GM18526 (cell line): ENCODE results near the gene CARTPT.

Source experiments
- POLR2A ChIP-seq: IDR thresholded peaks from 3 replicates; pipeline ENCODE4 v1.6.1; 2011; ENCODE audit not compliant: insufficient read length; ENCODE audit errors: extremely low read depth

CARTPT gene

DNA sequence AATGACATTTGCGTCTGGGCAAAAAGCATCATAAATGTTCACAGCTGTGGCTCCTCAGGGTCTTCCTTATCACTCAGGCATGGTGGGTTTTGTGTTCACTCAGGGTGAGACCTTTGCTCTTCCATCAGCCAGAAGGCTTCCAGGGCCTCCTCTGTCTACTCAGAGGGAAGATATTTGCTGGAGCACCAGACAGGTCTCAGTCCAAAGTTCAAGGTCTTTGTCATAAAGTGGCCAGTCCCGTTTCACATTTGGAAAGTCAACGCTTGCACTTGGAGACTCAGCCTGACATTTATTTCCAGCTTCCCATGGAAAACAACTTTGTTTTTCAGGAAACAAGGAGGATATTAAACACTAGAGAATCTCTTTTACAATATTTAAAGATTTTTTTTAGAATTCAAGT is 12.2 kb upstream of the CARTPT start:
- TF ChIP-seq POLR2A = no peak

DNA sequence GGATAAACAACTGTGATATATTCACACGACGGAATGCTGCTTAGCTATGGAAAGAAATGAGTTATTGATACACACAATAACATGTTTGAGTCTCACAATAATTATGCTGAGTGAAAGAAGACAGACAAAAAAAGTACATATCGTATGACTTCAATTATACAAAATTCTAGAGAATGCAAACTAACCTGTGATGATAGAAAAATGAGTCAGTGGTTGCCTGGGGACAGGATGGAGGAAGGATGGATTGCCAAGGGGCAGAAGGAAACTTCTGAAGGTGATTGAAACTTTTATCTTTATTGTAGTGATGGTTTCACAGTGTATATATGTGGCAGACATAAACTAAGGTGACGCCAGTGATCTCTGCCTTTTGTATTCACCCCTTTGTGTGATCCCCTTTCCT is 7.5 kb upstream of the CARTPT start:
- TF ChIP-seq POLR2A = no peak

- no peak for TF ChIP-seq POLR2A
These were observed 4.2 kb upstream of the CARTPT start for GRCh38 chr5:71714911-71715310.

DNA sequence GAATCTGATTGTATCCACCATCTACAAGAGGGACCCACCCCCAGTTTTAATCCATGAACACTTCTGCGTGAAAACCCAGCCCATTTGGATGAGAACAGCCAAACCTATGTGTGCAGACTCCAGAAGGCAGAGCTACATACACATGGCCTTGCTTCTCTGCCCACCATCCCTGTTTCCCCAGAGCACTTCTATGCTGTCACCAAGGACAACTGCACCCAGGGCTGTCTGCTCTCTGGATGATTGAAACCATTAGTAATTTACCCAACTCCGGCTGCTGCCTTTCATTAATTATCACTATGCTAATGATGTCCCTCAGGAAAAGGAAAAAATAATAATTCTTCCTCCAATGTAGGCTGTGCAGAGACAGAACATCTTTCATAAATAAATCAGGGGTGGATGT is 8.9 kb downstream of the CARTPT start:
- TF ChIP-seq POLR2A = no peak

- TF ChIP-seq POLR2A = no peak
These were observed 11.9 kb downstream of the CARTPT start for GRCh38 chr5:71731015-71731414.

DNA sequence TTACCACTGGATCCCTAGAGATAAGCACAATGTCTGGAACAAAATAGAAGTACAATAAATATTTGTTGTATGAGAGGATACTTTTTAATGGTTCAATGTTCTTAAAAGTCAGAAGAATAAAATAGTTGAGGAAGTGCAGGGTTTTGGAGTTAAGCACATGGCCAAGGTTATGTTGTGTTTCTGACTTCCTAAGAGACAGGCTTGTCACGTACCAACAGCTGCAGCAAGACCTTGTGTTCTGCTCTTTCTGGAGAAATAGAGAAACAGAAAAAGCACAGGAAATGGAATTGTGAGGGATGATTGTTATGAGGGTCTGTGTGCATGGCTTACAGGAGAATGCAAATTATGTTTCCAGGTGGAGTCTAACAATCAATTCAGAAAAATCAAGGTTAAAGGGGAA is 12.9 kb downstream of the CARTPT start:
- TF ChIP-seq POLR2A = no peak

- no peak for TF ChIP-seq POLR2A
These were observed 15.1 kb downstream of the CARTPT start for GRCh38 chr5:71734141-71734540.

DNA sequence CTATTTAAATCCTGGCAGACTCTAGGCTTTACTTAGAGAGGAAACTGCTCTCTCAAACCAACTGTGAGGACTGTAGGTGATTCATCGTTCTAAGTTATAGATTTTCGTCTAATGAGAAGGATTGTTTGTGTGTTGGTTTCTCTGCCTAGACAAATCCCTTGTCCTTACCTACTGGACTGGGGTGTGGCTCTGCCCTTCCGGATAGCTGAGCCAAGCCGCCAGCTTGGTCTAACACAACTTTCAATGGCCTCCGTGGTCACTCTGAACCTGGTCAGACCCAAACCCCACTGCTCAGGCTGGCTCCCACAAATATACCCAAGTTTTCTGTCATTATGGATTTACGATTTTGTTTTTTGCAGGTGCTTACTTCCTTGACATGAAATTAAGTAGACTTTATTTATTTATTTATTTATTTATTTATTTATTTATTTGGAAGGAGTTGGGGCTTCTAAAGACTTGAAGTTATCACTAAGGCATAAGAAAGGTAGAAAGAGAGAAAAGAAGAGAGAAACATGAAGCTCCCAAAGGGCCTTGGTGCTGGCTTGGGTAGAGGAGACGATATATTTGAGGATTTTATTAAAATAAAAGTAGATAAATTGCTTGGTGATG is 19.0 kb downstream of the CARTPT start:
- TF ChIP-seq POLR2A = no peak

DNA sequence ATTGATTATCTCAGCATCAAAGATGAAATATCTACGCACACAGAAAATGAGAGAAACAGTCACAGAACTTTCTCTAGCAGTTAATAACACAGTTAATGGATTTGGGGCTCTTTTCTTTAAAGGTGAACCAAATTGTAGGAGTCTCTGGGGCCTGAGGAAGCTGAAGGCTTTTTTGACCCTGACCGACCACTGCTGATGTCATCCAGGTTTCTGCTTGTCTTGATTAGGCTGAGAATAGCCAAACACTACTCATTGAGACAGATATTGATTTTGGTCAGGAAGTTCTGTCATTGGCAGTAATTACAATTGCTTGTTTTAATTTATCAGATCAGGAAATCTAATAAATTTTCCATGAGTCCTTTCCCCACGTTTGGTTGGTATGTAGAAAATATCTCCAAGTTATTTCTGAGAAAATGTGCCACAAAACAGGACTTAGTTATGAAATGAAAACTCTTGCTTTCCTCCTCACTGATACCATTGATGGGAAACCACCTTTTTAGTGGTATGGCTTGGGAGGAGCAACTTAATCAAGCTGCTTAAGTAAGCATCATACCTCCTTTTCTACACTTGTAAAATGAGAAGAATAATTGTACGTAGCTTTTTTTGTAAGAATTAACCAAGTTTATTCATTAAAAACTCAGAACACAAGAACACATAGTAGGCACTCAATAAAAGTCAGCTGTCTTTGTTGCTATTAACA is 19.7 kb downstream of the CARTPT start:
- no peak for TF ChIP-seq POLR2A

DNA sequence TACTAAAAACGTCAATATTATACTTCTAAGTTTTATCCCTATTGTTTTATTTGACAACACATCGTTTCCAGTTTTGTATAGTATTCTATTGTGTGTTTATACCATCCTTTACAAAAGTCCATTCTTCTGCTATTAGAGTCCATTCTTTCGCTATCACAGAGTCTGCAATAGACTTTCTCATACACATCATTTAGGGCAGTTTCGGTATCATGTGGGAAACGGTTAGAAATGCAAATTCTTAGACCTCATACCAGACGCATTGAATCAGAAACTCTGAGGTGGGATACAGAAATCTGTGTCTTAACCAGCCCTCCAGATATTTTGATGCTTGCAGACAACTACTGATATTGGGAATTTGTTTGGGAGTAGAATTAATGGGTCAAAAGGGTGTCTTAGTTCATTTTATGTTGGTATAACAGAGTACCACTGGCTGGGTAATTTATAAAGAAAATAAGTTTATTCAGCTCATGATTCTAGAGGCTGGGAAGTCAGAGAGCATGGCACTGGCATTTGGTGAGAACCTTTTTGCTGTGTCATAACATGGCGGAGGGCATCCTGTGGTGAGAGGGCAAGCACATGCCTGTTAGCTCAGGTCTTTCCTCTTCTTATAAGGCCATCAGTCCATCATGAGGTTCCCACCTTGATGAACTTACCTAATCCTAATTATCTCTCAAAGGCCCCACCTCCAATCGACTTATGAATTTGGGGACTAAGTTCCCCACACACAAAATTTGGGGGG is 21.1 kb downstream of the CARTPT start:
- no peak for TF ChIP-seq POLR2A

GRCh38 chr5:71743155-71743554 is 24.1 kb downstream of the CARTPT start:
- TF ChIP-seq POLR2A = no peak

DNA sequence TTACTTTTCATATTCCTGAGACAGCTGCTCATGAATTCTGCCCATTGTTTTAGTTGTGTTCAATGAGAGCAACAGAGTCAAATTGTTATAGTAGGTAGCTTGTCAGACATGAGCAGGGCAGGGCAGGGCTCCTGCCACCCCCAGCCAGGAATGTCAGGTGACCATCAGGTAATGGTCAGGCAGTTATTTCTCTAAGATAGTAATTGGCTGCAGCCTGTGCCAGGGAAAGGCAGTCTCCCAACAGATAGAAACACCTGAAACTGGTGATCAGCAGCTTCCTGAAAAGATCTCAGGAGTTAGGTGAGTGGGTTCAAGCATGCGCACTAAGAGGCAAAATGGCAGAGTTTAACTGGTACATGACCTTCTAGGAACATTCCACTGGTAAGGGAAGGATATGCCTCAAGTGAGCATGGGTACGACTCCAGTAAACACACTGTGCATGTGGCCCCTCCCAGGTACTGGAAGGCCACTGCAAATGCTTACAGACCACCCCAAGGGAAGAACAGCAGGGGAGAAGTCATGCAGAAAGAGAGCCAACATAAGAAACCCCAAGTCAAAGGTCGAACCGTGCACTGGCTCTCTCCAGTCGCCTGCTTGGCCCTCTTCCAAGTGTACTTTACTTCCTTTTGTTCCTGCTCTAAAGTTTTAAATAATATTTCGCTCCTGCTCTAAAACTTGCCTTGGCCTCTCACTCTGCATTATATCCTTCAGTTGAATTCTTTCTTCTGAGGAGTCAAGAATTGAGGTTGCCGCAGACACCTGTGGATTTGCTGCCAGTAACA is 25.1 kb downstream of the CARTPT start:
- TF ChIP-seq POLR2A = no peak

GRCh38 chr5:71747182-71747581 is 28.1 kb downstream of the CARTPT start:
- no peak for TF ChIP-seq POLR2A

DNA sequence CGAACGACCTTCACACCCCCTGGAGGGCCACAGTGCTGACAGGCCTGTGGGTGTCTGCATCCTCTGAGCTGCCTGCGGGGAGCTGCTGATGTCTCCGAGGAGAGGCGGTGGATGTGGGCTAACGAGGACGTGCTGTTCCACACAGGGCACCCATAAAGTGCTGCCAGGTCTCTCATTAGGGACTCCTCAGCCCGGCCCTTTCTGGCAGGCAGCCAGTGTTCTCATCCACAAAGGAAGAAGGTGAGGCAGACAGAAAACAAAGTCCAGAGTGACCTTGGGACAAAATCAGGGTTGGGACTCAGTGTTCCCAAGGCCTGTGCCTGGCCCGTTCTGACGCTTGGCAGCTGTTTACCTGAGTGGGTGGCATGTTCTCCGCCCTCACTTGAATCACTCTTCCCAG is 29.3 kb downstream of the CARTPT start:
- TF ChIP-seq POLR2A = no peak

- TF ChIP-seq POLR2A = no peak
These were observed 32.3 kb downstream of the CARTPT start for GRCh38 chr5:71751422-71751821.
